Fibroblast of lung (primary cell): ENCODE results near the gene FAM210A. TPM values are rescaled to one million over a fixed set of nuclear protein-coding genes. Genes with fewer than 3 reads are reported as not detected.

Experiments
- DNase-seq, 2 donors: peaks; one replicate each; pipeline versions ENCODE4 v3.0.0 to v3.0.0-alpha.2; 2010; ENCODE audit warnings: low read depth in 2 of 2
- H2AFZ ChIP-seq: 2 replicates; pipeline ENCODE4 v1.5.1; 2012; ENCODE audit warnings: low read length, control low read depth, inconsistent platforms
- H3K27ac ChIP-seq: 2 replicates; pipeline ENCODE4 v1.5.1; 2011; ENCODE audit warnings: low read length, control low read depth; ENCODE audit not compliant: insufficient read depth
- H3K27me3 ChIP-seq: 2 replicates; pipeline ENCODE4 v1.5.1; 2011; ENCODE audit warnings: mild to moderate bottlenecking, low read length; ENCODE audit not compliant: control insufficient read depth, insufficient read depth
- H3K36me3 ChIP-seq: 2 replicates; pipeline ENCODE4 v1.5.1; 2011; ENCODE audit warnings: low read length; ENCODE audit not compliant: control insufficient read depth, insufficient read depth
- H3K4me1 ChIP-seq: 2 replicates; pipeline ENCODE4 v1.5.1; 2011; ENCODE audit warnings: low read length; ENCODE audit not compliant: control insufficient read depth, insufficient read depth; ENCODE audit errors: extremely low read depth
- H3K4me2 ChIP-seq: 2 replicates; pipeline ENCODE4 v1.5.1; 2011; ENCODE audit warnings: low read length, control low read depth; ENCODE audit not compliant: insufficient read depth; ENCODE audit errors: extremely low read depth
- H3K4me3 ChIP-seq, 4 experiments: fragments of 200-600 bp in 1 of 4; sonication (generic) in 1 of 4; replicated peaks in 1 of 4; 2 replicates each; pipeline ENCODE4 v1.5.1; 2011 to 2016; ENCODE audit warnings: low read length in 4 of 4, low read depth in 3 of 4, mild to moderate bottlenecking in 3 of 4, control low read depth in 2 of 4, inconsistent platforms in 1 of 4, mixed read lengths in 1 of 4; ENCODE audit not compliant: insufficient read depth in 1 of 4; ENCODE audit errors: control extremely low read depth in 1 of 4
- H3K79me2 ChIP-seq: 2 replicates; pipeline ENCODE4 v1.5.1; 2012; ENCODE audit warnings: mild to moderate bottlenecking, low read length, inconsistent platforms; ENCODE audit not compliant: control insufficient read depth, insufficient read depth
- H3K9ac ChIP-seq: 2 replicates; pipeline ENCODE4 v1.5.1; 2011; ENCODE audit warnings: mild to moderate bottlenecking, low read length, control low read depth; ENCODE audit not compliant: insufficient read depth
- H3K9me3 ChIP-seq: 2 replicates; pipeline ENCODE4 v1.5.1; 2012; ENCODE audit warnings: low read depth, low read length; ENCODE audit not compliant: control insufficient read depth, insufficient read depth
- H4K20me1 ChIP-seq: 2 replicates; pipeline ENCODE4 v1.5.1; 2011; ENCODE audit warnings: low read length; ENCODE audit not compliant: control insufficient read depth, insufficient read depth; ENCODE audit errors: extremely low read depth
- EZH2 ChIP-seq: IDR thresholded peaks from 2 replicates; pipeline ENCODE4 v1.5.1; 2012; ENCODE audit warnings: low read length, control low read depth, mild to moderate bottlenecking; ENCODE audit errors: missing control alignments
- polyA plus RNA-seq, 2 donors: library from polyadenylated mRNA; depleted of rRNA in 1 of 2; stranded (reverse) in 1 of 2; unstranded in 1 of 2; fragments of >200 nt; gene quantifications; 2 replicates each; pipeline ENCODE4 v1.2.1, GENCODE V29; 2011 to 2012; ENCODE audit warnings: missing spikeins in 1 of 2
- total RNA-seq: library from RNA; depleted of rRNA; stranded (reverse); fragments of >200 nt; gene quantifications from 2 replicates; pipeline ENCODE4 v1.2.1, GENCODE V29; 2014
- TF ChIP-seq, protein P1 (sequence below), 2 donors: IDR thresholded peaks in 1 of 2; conservative IDR thresholded peaks in 1 of 2; 1 replicate in 1 of 2; 2 replicates in 1 of 2; pipeline ENCODE4 v1.5.1; 2011 to 2012; ENCODE audit warnings: low read length in 2 of 2, control low read depth in 1 of 2, inconsistent platforms in 1 of 2, low read depth in 1 of 2, mild to moderate bottlenecking in 1 of 2

FAM210A gene
- total and polyA plus RNA-seq, 2 donors (not counting 1 experiment from before 2014, with no cell fraction given), result 14.2 to 17.5 TPM

- no peaks in the 10 kb centered on the region for H3K27me3 ChIP-seq
- H3K27ac ChIP-seq, result no peak overlapping the region
- H3K9ac ChIP-seq, result no peak overlapping the region
- H3K36me3 ChIP-seq, result no peaks in the 10 kb centered on the region
- H4K20me1 ChIP-seq, result no peaks in the 10 kb centered on the region
- no peaks in the 10 kb centered on the region for H3K79me2 ChIP-seq
- H3K4me3 ChIP-seq, result no peak overlapping the region
- TF ChIP-seq, protein P1, sequence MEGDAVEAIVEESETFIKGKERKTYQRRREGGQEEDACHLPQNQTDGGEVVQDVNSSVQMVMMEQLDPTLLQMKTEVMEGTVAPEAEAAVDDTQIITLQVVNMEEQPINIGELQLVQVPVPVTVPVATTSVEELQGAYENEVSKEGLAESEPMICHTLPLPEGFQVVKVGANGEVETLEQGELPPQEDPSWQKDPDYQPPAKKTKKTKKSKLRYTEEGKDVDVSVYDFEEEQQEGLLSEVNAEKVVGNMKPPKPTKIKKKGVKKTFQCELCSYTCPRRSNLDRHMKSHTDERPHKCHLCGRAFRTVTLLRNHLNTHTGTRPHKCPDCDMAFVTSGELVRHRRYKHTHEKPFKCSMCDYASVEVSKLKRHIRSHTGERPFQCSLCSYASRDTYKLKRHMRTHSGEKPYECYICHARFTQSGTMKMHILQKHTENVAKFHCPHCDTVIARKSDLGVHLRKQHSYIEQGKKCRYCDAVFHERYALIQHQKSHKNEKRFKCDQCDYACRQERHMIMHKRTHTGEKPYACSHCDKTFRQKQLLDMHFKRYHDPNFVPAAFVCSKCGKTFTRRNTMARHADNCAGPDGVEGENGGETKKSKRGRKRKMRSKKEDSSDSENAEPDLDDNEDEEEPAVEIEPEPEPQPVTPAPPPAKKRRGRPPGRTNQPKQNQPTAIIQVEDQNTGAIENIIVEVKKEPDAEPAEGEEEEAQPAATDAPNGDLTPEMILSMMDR (conservative IDR thresholded peaks at IDR 0.05 in 1 of 2, IDR thresholded peaks at IDR 0.05 in 1 of 2; ENCODE audit: low read depth in 1 of 2, low read length in 2 of 2), result no peak
- H3K4me1 ChIP-seq, result no peaks in the 10 kb centered on the region
- DNase-seq, result no peak
- H3K9me3 ChIP-seq, result no peaks in the 10 kb centered on the region
- no peak overlapping the region for H3K4me2 ChIP-seq
- H2AFZ ChIP-seq, result no peak overlapping the region
Observed at GRCh38 chr18:13623871-13624270, 102.5 kb downstream of the FAM210A start.

GRCh38 chr18:13623348-13623747, 103.0 kb downstream of the FAM210A start:
- Histone ChIP-seq H3K4me2 (no peak overlapping the region), H4K20me1 (no peaks in the 10 kb centered on the region), H3K79me2 (no peaks in the 10 kb centered on the region), H3K9ac (no peak overlapping the region), H3K9me3 (no peaks in the 10 kb centered on the region), H3K36me3 (no peaks in the 10 kb centered on the region), H3K27ac (no peak overlapping the region), H3K27me3 (no peaks in the 10 kb centered on the region), H3K4me3 (no peak overlapping the region), H3K4me1 (no peaks in the 10 kb centered on the region), H2AFZ (no peak overlapping the region)
- no peak for DNase-seq
- no peak for TF ChIP-seq EZH2
- TF ChIP-seq, protein P1 (conservative IDR thresholded peaks at IDR 0.05 in 1 of 2, IDR thresholded peaks at IDR 0.05 in 1 of 2; ENCODE audit: low read depth in 1 of 2, low read length in 2 of 2), result no peak

- H4K20me1 ChIP-seq, result no peaks in the 10 kb centered on the region
- H3K9ac ChIP-seq, result no peak overlapping the region
- no peaks in the 10 kb centered on the region for H3K27me3 ChIP-seq
- H2AFZ ChIP-seq, result no peak overlapping the region
- H3K4me1 ChIP-seq, result no peaks in the 10 kb centered on the region
- no peak overlapping the region for H3K4me2 ChIP-seq
- no peak overlapping the region for H3K27ac ChIP-seq
- DNase-seq, result no peak
- no peak overlapping the region for H3K4me3 ChIP-seq
- no peaks in the 10 kb centered on the region for H3K9me3 ChIP-seq
- no peaks in the 10 kb centered on the region for H3K79me2 ChIP-seq
- TF ChIP-seq EZH2, result no peak
- TF ChIP-seq, protein P1 (conservative IDR thresholded peaks at IDR 0.05 in 1 of 2, IDR thresholded peaks at IDR 0.05 in 1 of 2; ENCODE audit: low read depth in 1 of 2, low read length in 2 of 2), result no peak
- H3K36me3 ChIP-seq, result no peaks in the 10 kb centered on the region
Observed at GRCh38 chr18:13622751-13623150, 103.6 kb downstream of the FAM210A start.
